ENCODE data around the gene STEAP3.
A peak's percentile ranks its signal among the peaks of the same experiment; 100 is the strongest.

The STEAP3 gene

GRCh38 chr2:119253114-119253702, 29.6 kb downstream of the STEAP3 start:
- no peak overlapping the region for H3K27ac ChIP-seq (ENCODE audit: insufficient read depth, low read depth, low read length, poor library complexity, severe bottlenecking)
- WGBS, 2 experiments, result 83 to 95% methylated on average over 2 of the region's 2 CpGs
- H3K4me1 ChIP-seq (ENCODE audit: control insufficient read depth, insufficient read depth, low read length), result peaks cover 16% of the 10 kb centered on the region

GRCh38 chr2:119253760-119254600, 30.3 kb downstream of the STEAP3 start:
- Histone ChIP-seq H3K4me3 (ENCODE audit: insufficient read depth, low read depth, low read length) (no peak overlapping the region), H3K4me1 (ENCODE audit: control insufficient read depth, insufficient read depth, low read length) (peaks cover 18% of the 10 kb centered on the region), H3K9me3 (ENCODE audit: control insufficient read depth, low read length) (no peaks in the 10 kb centered on the region), H3K36me3 (ENCODE audit: control insufficient read depth, insufficient read depth, low read length) (no peaks in the 10 kb centered on the region), H3K27me3 (ENCODE audit: control insufficient read depth, insufficient read depth, low read length, poor library complexity, severe bottlenecking) (no peaks in the 10 kb centered on the region), H3K27ac (ENCODE audit: insufficient read depth, low read depth, low read length, poor library complexity, severe bottlenecking) (no peak overlapping the region)
- 91% methylated on average over 14 of the region's 14 CpGs for WGBS, 2 experiments

More at GRCh38 chr2:119253114-119253702, 29.6 kb downstream of the STEAP3 start:
- Histone ChIP-seq H3K4me3 (ENCODE audit: insufficient read depth, low read depth, low read length) (no peak overlapping the region), H3K9me3 (ENCODE audit: control insufficient read depth, low read length) (no peaks in the 10 kb centered on the region), H3K27me3 (ENCODE audit: control insufficient read depth, insufficient read depth, low read length, poor library complexity, severe bottlenecking) (no peaks in the 10 kb centered on the region), H3K36me3 (ENCODE audit: control insufficient read depth, insufficient read depth, low read length) (no peaks in the 10 kb centered on the region)

GRCh38 chr2:119254601-119255080, 31.0 kb downstream of the STEAP3 start:
- WGBS, 2 experiments, result 91 to 92% methylated on average over 10 of the region's 10 CpGs
- no peaks in the 10 kb centered on the region for H3K36me3 ChIP-seq (ENCODE audit: control insufficient read depth, insufficient read depth, low read length)
- H3K4me3 ChIP-seq (ENCODE audit: insufficient read depth, low read depth, low read length), result no peak overlapping the region
- H3K4me1 ChIP-seq (ENCODE audit: control insufficient read depth, insufficient read depth, low read length), result peaks cover 25% of the 10 kb centered on the region
- no peaks in the 10 kb centered on the region for H3K9me3 ChIP-seq (ENCODE audit: control insufficient read depth, low read length)
- no peak overlapping the region for H3K27ac ChIP-seq (ENCODE audit: insufficient read depth, low read depth, low read length, poor library complexity, severe bottlenecking)
- H3K27me3 ChIP-seq (ENCODE audit: control insufficient read depth, insufficient read depth, low read length, poor library complexity, severe bottlenecking), result no peaks in the 10 kb centered on the region

- Histone ChIP-seq H3K4me1 (ENCODE audit: control insufficient read depth, insufficient read depth, low read length) (peaks cover 23% of the 10 kb centered on the region), H3K4me3 (ENCODE audit: insufficient read depth, low read depth, low read length) (no peak overlapping the region), H3K9me3 (ENCODE audit: control insufficient read depth, low read length) (no peaks in the 10 kb centered on the region), H3K36me3 (ENCODE audit: control insufficient read depth, insufficient read depth, low read length) (no peaks in the 10 kb centered on the region), H3K27me3 (ENCODE audit: control insufficient read depth, insufficient read depth, low read length, poor library complexity, severe bottlenecking) (no peaks in the 10 kb centered on the region), H3K27ac (ENCODE audit: insufficient read depth, low read depth, low read length, poor library complexity, severe bottlenecking) (peak overlapping the region; percentile 50)
- 30 to 32% methylated on average over 12 of the region's 12 CpGs for WGBS, 2 experiments
Observed at GRCh38 chr2:119255760-119256581, 32.3 kb downstream of the STEAP3 start.

GRCh38 chr2:119256582-119256921, 32.9 kb downstream of the STEAP3 start:
- Histone ChIP-seq H3K9me3 (ENCODE audit: control insufficient read depth, low read length) (no peaks in the 10 kb centered on the region), H3K36me3 (ENCODE audit: control insufficient read depth, insufficient read depth, low read length) (no peaks in the 10 kb centered on the region), H3K27me3 (ENCODE audit: control insufficient read depth, insufficient read depth, low read length, poor library complexity, severe bottlenecking) (no peaks in the 10 kb centered on the region), H3K4me3 (ENCODE audit: insufficient read depth, low read depth, low read length) (no peak overlapping the region), H3K27ac (ENCODE audit: insufficient read depth, low read depth, low read length, poor library complexity, severe bottlenecking) (peak overlapping the region; percentile 50), H3K4me1 (ENCODE audit: control insufficient read depth, insufficient read depth, low read length) (peaks cover 23% of the 10 kb centered on the region)
- 62 to 68% methylated on average over 2 of the region's 2 CpGs for WGBS, 2 experiments

GRCh38 chr2:119257198-119257597, 33.6 kb downstream of the STEAP3 start:
- 89 to 92% methylated on average over 9 of the region's 9 CpGs for WGBS, 2 experiments

GRCh38 chr2:119259296-119259860, 35.7 kb downstream of the STEAP3 start:
- Histone ChIP-seq H3K27ac (ENCODE audit: insufficient read depth, low read depth, low read length, poor library complexity, severe bottlenecking) (no peak overlapping the region), H3K4me1 (ENCODE audit: control insufficient read depth, insufficient read depth, low read length) (peaks cover 23% of the 10 kb centered on the region), H3K9me3 (ENCODE audit: control insufficient read depth, low read length) (no peaks in the 10 kb centered on the region), H3K4me3 (ENCODE audit: insufficient read depth, low read depth, low read length) (no peak overlapping the region), H3K36me3 (ENCODE audit: control insufficient read depth, insufficient read depth, low read length) (no peaks in the 10 kb centered on the region), H3K27me3 (ENCODE audit: control insufficient read depth, insufficient read depth, low read length, poor library complexity, severe bottlenecking) (no peaks in the 10 kb centered on the region)
- 55 to 62% methylated on average over 5 of the region's 5 CpGs for WGBS, 2 experiments

More at GRCh38 chr2:119257198-119257597, 33.6 kb downstream of the STEAP3 start:
- Histone ChIP-seq H3K27me3 (ENCODE audit: control insufficient read depth, insufficient read depth, low read length, poor library complexity, severe bottlenecking) (no peaks in the 10 kb centered on the region), H3K4me1 (ENCODE audit: control insufficient read depth, insufficient read depth, low read length) (peaks cover 23% of the 10 kb centered on the region), H3K9me3 (ENCODE audit: control insufficient read depth, low read length) (no peaks in the 10 kb centered on the region), H3K36me3 (ENCODE audit: control insufficient read depth, insufficient read depth, low read length) (no peaks in the 10 kb centered on the region), H3K4me3 (ENCODE audit: insufficient read depth, low read depth, low read length) (no peak overlapping the region), H3K27ac (ENCODE audit: insufficient read depth, low read depth, low read length, poor library complexity, severe bottlenecking) (no peak overlapping the region)

- Histone ChIP-seq H3K27ac (ENCODE audit: insufficient read depth, low read depth, low read length, poor library complexity, severe bottlenecking) (no peak overlapping the region), H3K4me1 (ENCODE audit: control insufficient read depth, insufficient read depth, low read length) (peaks cover 23% of the 10 kb centered on the region), H3K9me3 (ENCODE audit: control insufficient read depth, low read length) (no peaks in the 10 kb centered on the region), H3K27me3 (ENCODE audit: control insufficient read depth, insufficient read depth, low read length, poor library complexity, severe bottlenecking) (no peaks in the 10 kb centered on the region), H3K36me3 (ENCODE audit: control insufficient read depth, insufficient read depth, low read length) (no peaks in the 10 kb centered on the region), H3K4me3 (ENCODE audit: insufficient read depth, low read depth, low read length) (no peak overlapping the region)
- WGBS, 2 experiments, result 94% methylated on average over 11 of the region's 11 CpGs
Observed at GRCh38 chr2:119260646-119261492, 37.2 kb downstream of the STEAP3 start.

GRCh38 chr2:119261493-119262225, 38.0 kb downstream of the STEAP3 start:
- H3K36me3 ChIP-seq (ENCODE audit: control insufficient read depth, insufficient read depth, low read length), result no peaks in the 10 kb centered on the region
- 90 to 92% methylated on average over 17 of the region's 17 CpGs for WGBS, 2 experiments

More at GRCh38 chr2:119261493-119262225, 38.0 kb downstream of the STEAP3 start:
- Histone ChIP-seq H3K4me1 (ENCODE audit: control insufficient read depth, insufficient read depth, low read length) (peaks cover 16% of the 10 kb centered on the region), H3K4me3 (ENCODE audit: insufficient read depth, low read depth, low read length) (no peak overlapping the region), H3K27ac (ENCODE audit: insufficient read depth, low read depth, low read length, poor library complexity, severe bottlenecking) (no peak overlapping the region), H3K9me3 (ENCODE audit: control insufficient read depth, low read length) (no peaks in the 10 kb centered on the region), H3K27me3 (ENCODE audit: control insufficient read depth, insufficient read depth, low read length, poor library complexity, severe bottlenecking) (no peaks in the 10 kb centered on the region)

Data from ectodermal cell (in vitro differentiated cells).